Kidney tubule cell (primary cell): ENCODE measurements around the gene CSH1.
"Not testable (repeated sequence)": the region's sequence is repeated elsewhere in the genome, so short reads cannot be mapped to it uniquely, and the experiment has no call there.

Source experiments
- DNase-seq: peaks from one replicate; pipeline ENCODE4 v3.0.0-alpha.2; 2018; ENCODE audit warnings: low spot score

Gene CSH1

DNA sequence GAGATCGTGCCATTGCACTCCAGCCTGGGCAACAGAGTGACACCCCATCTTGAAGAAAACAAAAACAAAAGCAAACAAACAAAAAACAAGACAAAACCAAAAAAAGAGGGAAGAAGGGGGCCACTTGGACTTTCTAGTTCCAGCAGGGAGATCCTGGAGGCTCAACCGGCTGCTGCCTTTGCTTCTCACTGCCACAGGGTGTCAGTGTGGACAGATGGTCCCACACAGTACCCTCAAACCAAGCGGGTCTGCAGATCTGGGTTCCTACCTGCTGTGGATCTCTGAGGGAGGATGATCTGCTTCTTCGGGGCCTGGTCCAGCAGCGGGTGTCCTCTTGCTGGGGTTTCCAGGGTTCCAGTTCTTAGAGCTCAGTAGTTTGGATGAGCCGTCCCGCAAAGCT, 29.7 kb downstream of the CSH1 start:
- not testable (repeated sequence) for DNase-seq

DNA sequence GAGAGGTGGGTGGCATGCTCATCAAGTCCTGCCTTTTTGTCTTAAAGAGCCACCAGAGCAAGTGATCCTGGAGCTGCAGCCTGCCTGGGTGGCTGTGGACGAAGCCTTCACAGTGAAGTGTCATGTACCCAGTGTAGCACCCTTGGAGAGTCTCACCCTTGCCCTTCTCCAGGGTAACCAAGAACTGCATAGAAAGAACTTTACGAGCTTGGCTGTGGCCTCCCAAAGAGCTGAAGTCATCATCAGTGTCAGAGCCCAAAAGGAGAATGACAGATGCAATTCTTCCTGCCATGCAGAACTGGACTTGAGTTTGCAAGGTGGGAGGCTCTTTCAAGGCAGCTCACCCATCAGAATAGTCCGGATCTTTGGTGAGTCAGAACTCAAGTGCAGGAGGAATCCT, 37.1 kb downstream of the CSH1 start:
- DNase-seq: no peak

DNA sequence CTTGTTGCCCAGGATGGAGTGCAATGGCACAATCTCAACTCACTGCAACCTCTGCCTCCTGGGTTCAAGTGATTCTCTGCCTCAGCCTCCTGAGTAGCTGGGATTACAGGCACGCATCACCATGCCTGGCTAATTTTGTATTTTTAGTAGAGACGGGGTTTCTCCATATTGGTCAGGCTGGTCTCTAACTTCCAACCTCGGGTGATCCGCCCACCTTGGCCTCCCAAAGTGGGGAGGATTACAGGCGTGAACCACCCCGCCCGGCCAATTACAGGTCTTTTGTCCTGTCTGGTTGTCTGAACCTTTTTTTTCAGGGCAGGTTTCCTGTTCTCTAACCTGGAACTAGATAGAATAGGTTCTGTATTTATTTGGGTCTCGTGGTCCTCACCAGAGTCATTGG, 39.9 kb downstream of the CSH1 start:
- DNase-seq: not testable (repeated sequence)

- DNase-seq: no peak
Observed at GRCh38 chr17:63855185-63855584, 41.2 kb downstream of the CSH1 start.

DNA sequence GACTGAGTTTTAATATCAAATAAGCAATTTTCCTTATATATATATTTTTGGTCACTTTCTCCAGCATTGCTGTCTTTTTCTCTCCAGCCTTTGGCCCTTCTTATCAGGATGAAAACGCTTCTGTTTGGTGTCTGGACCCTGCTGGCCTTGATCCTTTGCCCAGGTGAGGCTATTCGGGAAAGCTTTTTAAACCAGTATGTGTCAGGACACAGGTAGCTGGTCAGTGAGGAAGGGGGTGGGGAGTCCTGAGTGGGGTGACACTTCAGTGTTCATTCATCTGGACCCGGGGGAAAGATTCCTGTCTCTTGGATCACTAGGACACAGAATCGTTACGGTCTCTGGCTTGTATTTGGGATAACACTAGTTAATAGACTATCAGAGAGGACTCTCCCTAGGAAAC, 41.7 kb downstream of the CSH1 start:
- no peak for DNase-seq

DNA sequence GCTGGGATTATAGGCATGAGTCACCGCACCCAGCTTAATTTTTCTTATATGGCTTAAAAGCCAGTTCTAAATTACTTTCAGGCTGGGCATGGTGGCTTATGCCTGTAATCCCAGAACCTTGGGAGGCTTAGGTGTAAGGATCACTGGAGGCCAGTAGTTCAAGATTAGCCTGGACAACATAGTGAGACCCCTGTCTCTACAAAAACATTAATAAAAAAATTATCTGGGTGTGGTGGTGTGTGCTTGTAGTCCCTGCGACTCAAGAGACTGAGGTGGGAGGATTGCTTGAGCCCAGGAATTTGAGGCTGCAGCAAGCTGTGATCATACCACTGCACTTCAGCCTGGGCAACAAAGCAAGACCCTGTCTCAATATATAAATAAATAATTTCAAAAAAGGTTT, 43.1 kb downstream of the CSH1 start:
- DNase-seq: no peak

DNA sequence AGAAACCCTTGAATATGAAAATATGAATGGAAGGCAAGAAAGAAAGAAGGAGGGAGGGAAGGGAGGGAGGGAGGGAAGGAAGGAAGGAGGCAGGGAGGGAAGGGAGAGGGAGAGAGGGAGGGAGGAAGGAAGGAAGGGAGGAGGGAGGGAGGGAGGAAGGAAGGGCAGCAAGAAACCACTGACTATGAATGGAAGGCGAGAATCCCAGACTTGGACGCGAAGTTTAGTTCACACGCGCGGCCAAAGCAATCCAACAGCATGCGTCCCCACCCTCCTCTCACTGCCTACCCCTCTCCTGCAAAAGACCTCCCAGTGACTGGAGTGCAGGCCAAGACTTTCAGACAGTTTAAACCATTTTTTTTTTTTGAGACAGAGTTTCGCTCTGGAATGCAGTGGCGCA, 46.0 kb downstream of the CSH1 start:
- DNase-seq: no peak

GRCh38 chr17:63848834-63849689, 47.3 kb downstream of the CSH1 start:
- DNase-seq: peak; percentile 92

DNA sequence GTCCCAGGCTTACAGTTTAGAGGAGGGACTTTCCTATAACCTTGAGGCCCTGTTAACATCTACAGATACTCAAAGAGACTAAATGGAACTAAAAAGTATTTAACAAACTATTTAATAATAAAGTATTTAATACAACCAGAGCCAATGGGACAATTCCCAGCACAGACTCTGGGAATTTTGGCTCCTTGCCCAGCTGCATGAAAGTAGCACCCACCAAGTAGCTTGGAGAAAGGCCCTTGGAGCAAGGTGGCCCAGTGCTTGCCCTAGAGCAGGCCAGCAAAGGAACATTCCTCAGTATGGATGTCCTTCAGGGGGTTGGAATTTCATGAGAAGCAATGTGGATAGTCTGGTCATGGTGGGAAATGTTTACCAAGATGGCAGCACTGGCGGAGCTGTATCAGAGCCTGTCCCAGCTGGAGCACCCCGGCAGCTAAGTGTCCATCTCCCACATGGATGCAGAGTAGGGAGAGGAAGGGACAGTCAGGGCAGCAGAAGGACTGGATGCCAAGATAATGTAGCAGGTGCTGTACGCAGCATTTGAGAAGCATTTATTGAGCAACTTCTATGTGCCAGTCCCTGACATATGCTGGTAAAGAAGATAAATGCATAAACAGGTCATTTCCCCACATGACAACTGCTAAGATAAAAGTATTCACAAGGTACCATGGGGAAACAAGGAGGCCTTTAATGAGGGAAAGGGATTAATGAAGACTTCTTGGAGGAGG, 48.7 kb downstream of the CSH1 start:
- DNase-seq: no peak

GRCh38 chr17:63845509-63845908, 50.9 kb downstream of the CSH1 start:
- DNase-seq: no peak
